Superior temporal gyrus (tissue), 1 donor: ENCODE measurements around the gene DNAJB13.
A peak's percentile ranks its signal among the peaks of the same experiment; 100 is the strongest.

Source experiments
- DNase-seq: peaks from one replicate; pipeline ENCODE4 v3.0.0-alpha.2; 2016; ENCODE audit errors: extremely low spot score

DNAJB13 gene

DNA sequence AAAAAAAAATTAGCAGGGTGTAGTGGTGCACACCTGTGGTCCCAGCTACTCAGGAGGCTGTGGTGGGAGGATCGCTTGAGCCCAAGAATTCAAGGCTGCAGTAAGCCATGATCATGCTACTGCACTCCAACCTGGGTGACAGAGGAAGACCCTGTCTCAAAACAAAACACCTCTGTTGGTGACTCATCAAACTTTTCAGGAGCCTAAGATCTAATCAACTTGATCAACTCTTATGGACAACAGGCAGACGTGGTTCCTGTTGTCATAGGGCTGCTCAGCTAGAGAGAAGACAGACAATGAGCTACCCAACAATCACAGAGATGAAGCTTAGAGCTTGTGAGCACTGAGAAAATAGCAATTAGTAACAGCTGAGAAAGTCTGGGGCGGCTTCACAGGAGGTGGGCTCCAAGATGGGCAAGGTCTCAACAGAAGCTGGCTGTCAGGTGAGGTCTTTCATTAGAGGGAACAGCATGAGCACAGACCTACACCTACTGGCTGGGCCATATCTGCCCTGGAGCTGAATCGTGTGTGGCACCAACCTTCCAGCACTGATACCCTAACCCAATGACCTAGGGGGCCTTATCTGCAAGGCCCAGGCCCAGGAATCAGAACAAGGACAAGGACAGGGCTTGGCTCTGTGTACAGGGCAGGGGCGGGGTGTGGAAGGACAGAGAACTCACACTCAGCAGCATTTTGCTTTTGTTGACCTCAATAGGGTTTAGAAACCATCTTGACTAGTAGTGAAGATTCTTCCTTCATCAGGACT is 65.3 kb downstream of the DNAJB13 start:
- no peak for DNase-seq

- no peak for DNase-seq
Observed at GRCh38 chr11:74017631-74018030, 66.8 kb downstream of the DNAJB13 start.

DNA sequence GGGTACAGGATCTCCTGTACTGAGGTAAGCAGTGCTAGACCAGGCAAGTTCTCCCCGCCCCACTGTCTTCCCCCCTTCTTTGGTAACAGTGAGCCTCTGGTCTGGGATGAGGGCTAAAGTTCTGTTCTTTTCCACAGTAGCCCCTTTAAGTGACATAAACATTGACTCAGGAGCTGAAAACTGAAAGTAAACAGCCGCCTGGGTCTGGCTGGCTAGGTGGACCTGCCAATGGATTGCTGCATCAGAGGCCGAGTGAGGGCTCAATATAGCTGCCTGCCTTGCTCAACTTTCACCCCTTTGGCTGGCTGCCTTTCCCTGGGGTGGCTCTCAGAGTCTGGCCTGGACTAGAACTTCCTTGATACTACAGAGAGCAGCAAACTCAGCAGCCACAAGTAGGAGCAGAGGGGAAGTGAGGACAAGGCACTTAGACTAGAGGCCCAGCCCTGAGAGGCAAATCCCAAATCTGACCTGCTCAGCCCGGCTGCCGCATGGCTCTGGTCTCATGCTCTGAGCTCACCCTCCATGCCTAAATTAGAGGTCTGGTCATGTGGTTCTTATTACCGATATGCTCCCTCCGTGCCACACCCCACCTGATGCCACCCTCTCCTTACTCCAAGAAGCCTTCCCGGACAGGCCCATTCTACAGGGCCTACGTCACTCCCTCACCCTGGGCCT is 67.6 kb downstream of the DNAJB13 start:
- DNase-seq = no peak

DNA sequence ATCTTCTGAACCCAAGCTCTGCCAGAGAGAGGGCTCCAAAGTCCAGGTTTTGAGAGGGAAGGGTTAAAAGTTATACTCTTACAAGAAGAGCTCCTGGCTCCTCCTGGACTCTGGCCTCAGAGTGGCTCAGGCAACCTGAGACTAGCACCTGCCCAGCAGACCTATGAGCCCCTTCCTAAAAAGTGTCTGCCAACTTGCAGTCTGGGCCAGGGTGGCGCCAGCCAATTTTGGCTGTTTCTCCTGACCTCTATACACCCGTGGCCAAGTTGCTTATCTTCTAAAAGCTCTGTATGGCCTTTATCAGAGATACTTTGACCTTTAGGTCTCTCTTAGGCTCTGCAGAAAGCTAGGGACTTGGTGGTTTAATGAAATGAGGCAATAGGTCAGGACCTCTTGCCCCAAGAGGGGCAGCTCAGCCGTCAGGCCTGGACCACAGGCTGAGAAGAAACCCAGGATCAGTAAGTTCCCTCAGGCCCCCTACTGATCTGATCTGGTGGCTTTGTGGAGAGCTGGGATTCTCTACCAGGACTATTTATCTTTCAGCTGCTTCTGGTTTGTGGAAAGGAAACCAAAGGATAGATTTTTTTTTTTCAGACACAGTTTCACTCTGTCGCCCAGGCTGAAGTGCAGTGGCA is 68.4 kb downstream of the DNAJB13 start:
- DNase-seq = no peak

DNA sequence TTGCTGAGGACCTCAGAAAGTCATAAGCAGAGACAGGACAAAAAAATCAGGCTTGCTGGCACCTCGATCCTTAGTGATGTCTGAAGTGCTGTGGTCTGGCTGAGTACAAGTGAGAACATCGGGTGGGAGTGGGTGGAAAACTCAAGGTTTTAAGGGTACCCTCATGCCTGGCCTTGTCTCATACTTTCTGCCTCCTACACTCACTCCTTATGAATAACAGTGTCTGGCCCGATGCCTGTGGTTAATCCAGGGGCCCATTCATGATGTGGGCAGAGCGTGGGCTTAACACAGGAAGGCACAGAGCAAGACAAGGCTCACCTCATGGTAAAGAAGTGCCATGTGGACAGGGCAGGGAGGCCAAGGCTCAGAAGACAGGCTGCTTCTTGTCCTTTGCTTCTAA is 69.0 kb downstream of the DNAJB13 start:
- peak; percentile 26 for DNase-seq
